Measurements from ENCODE around the gene RAB30.

DNA sequence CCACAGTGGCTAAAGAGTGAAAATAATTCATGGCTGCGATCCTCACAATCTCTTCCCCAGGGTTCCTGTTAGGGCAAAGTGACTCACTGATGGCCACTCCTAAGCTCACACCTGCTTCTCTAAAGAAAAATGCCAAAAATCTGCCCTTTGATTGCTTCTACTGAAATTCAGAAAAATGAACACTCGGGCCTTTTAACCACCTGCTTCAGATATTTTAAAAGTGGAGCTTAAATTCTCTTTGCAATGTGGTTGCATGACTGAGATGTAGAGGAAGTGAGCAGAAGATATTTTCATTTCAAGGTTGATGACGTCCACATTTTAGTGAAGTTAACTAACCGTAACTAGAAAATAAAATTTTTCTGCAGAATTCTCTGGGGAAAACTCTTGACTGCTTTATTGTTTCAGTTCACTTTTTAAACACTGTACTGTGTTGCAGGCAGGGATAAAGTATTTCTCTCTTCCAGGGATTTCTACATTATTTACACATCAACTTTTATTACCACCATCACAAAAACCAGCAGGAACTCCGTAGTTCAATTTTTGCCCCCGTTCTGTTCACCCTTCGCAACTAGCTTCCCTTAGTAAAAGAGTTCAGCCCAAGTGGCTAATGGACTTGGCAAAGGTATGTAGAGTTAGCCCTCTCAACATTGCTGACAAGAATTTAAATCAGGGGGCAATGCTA, 8.5 kb downstream of the RAB30 start:
- TF ChIP-seq, protein P1, sequence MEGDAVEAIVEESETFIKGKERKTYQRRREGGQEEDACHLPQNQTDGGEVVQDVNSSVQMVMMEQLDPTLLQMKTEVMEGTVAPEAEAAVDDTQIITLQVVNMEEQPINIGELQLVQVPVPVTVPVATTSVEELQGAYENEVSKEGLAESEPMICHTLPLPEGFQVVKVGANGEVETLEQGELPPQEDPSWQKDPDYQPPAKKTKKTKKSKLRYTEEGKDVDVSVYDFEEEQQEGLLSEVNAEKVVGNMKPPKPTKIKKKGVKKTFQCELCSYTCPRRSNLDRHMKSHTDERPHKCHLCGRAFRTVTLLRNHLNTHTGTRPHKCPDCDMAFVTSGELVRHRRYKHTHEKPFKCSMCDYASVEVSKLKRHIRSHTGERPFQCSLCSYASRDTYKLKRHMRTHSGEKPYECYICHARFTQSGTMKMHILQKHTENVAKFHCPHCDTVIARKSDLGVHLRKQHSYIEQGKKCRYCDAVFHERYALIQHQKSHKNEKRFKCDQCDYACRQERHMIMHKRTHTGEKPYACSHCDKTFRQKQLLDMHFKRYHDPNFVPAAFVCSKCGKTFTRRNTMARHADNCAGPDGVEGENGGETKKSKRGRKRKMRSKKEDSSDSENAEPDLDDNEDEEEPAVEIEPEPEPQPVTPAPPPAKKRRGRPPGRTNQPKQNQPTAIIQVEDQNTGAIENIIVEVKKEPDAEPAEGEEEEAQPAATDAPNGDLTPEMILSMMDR (IDR thresholded peaks at IDR 0.05) = no peak
- no peak for TF ChIP-seq POLR2AphosphoS5 (IDR thresholded peaks at IDR 0.05)

Data from gastroesophageal sphincter (tissue), 3 donors.